Measurements from ENCODE around the gene TMEM239. TPM values are rescaled to one million over a fixed set of nuclear protein-coding genes. Genes with fewer than 3 reads are reported as not detected.

Gene TMEM239
- total RNA-seq, 1 donor from 2014 or later, result not detected

GRCh38 chr20:2846698-2847097 lies 30.5 kb downstream of the TMEM239 start:
- DNase-seq (ENCODE audit: low read depth in 2 of 2), result no peak

- no peak for DNase-seq (ENCODE audit: low read depth in 2 of 2)
These were observed 31.6 kb downstream of the TMEM239 start for GRCh38 chr20:2847802-2848201.

GRCh38 chr20:2849529-2849928 lies 33.4 kb downstream of the TMEM239 start:
- no peak for DNase-seq (ENCODE audit: low read depth in 2 of 2)

- DNase-seq (ENCODE audit: low read depth in 2 of 2), result no peak
These were observed 34.9 kb downstream of the TMEM239 start for GRCh38 chr20:2851086-2851485.

GRCh38 chr20:2858591-2858990 lies 42.4 kb downstream of the TMEM239 start:
- no peak for DNase-seq (ENCODE audit: low read depth in 2 of 2)

GRCh38 chr20:2859330-2860121 lies 43.4 kb downstream of the TMEM239 start:
- DNase-seq (ENCODE audit: low read depth in 2 of 2), result no peak

GRCh38 chr20:2864626-2865025 lies 48.5 kb downstream of the TMEM239 start:
- DNase-seq (ENCODE audit: low read depth in 2 of 2), result no peak

GRCh38 chr20:2865101-2865500 lies 48.9 kb downstream of the TMEM239 start:
- DNase-seq (ENCODE audit: low read depth in 2 of 2), result no peak

GRCh38 chr20:2865630-2866029 lies 49.5 kb downstream of the TMEM239 start:
- DNase-seq (ENCODE audit: low read depth in 2 of 2), result no peak

- DNase-seq (ENCODE audit: low read depth in 2 of 2), result no peak
These were observed 50.1 kb downstream of the TMEM239 start for GRCh38 chr20:2866236-2866635.

GRCh38 chr20:2867081-2867864 lies 51.1 kb downstream of the TMEM239 start:
- DNase-seq (ENCODE audit: low read depth in 2 of 2), result no peak

Other genes starting within 250 kb of the TMEM239 start
- 104 and 120 TPM in 2 replicates for gene NOP56, start 163.7 kb upstream of the TMEM239 start, total RNA-seq
- 113 and 114 TPM in 2 replicates for gene IDH3B, start 152.1 kb upstream of the TMEM239 start, total RNA-seq
- gene EBF4, start 123.6 kb upstream of the TMEM239 start, total RNA-seq, result 0.77 and 4.7 TPM in 2 replicates
- gene CPXM1, start 15.7 kb upstream of the TMEM239 start, total RNA-seq, result 0.13 and 0.63 TPM in 2 replicates
- gene C20orf141, start 1.4 kb upstream of the TMEM239 start, total RNA-seq, result not detected in 2 replicates
- 9.6 and 20.2 TPM in 2 replicates for gene PCED1A, start 24.3 kb downstream of the TMEM239 start, total RNA-seq
- 32.5 and 36.5 TPM in 2 replicates for gene VPS16, start 24.4 kb downstream of the TMEM239 start, total RNA-seq
- gene PTPRA, start 57.1 kb downstream of the TMEM239 start, total RNA-seq, result 18.7 and 25.7 TPM in 2 replicates
- gene GNRH2, start 227.3 kb downstream of the TMEM239 start, total RNA-seq, result not detected in 2 replicates
- 29.6 and 32.7 TPM in 2 replicates for gene MRPS26, start 229.7 kb downstream of the TMEM239 start, total RNA-seq